Activated CD4-positive, alpha-beta T cell treated with anti-CD3 and anti-CD28 coated beads, Interleukin-2, amount 50 U/mL, for 24 hours (primary cell): Measurements from ENCODE around the gene FRAT2.
"Not testable (repeated sequence)": the region's sequence is repeated elsewhere in the genome, so short reads cannot be mapped to it uniquely, and the experiment has no call there.

Experiments
- DNase-seq, 2 donors: peaks; one replicate each; pipeline ENCODE4 v3.0.0-alpha.2; 2020; ENCODE audit warnings: low read depth in 1 of 2, low spot score in 1 of 2

Gene FRAT2

GRCh38 chr10:97292097-97292861 lies 42.2 kb downstream of the FRAT2 start, which contains the start of gene ARHGAP19:
Gene ARHGAP19 (minus strand): TSS chr10:97292637. CDS start chr10:97292627, 10 bp downstream.
- peak; percentile 60 to 94 for DNase-seq

- no peak for DNase-seq
Observed at GRCh38 chr10:97291357-97292096, 43.0 kb downstream of the FRAT2 start.

- DNase-seq, result not testable (repeated sequence)
Observed at GRCh38 chr10:97290576-97291356, 43.8 kb downstream of the FRAT2 start.

- not testable (repeated sequence) for DNase-seq
Observed at GRCh38 chr10:97290076-97290475, 44.5 kb downstream of the FRAT2 start.
